GM12865 (cell line): ENCODE data around the gene ROR1.

ENCODE experiments used
- DNase-seq: peaks from one replicate; pipeline ENCODE4 v3.0.0; 2010; ENCODE audit warnings: low read depth
- H3K4me3 ChIP-seq: 2 replicates; pipeline ENCODE4 v1.5.1; 2011; ENCODE audit warnings: mild to moderate bottlenecking, low read depth, low read length, control low read depth
- TF ChIP-seq, protein P1 (sequence below): IDR thresholded peaks from 2 replicates; pipeline ENCODE4 v1.5.1; 2011; ENCODE audit warnings: low read length, control low read depth, low read depth, inconsistent platforms; ENCODE audit not compliant: insufficient read depth; ENCODE audit errors: missing control alignments

ROR1 gene

DNA sequence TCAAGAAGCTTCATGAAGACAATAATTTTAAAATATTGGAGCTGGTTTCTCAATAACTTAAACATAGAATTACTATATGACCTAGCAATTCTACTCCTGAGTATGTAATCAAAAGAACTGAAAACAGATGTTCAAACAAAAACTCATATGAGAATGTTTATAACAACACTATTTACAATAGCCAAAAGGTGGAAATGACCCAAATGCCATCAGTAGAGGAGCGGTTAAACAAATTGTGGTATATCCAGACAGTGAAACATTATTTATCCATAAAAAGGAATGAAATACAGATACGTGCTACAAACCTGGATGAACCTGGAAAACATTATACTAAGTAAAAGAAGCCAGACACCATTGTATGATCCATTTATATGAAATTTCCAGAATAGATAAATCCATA is 366.8 kb downstream of the ROR1 start:
- DNase-seq = no peak
- H3K4me3 ChIP-seq = no peak overlapping the region
- TF ChIP-seq, protein P1, sequence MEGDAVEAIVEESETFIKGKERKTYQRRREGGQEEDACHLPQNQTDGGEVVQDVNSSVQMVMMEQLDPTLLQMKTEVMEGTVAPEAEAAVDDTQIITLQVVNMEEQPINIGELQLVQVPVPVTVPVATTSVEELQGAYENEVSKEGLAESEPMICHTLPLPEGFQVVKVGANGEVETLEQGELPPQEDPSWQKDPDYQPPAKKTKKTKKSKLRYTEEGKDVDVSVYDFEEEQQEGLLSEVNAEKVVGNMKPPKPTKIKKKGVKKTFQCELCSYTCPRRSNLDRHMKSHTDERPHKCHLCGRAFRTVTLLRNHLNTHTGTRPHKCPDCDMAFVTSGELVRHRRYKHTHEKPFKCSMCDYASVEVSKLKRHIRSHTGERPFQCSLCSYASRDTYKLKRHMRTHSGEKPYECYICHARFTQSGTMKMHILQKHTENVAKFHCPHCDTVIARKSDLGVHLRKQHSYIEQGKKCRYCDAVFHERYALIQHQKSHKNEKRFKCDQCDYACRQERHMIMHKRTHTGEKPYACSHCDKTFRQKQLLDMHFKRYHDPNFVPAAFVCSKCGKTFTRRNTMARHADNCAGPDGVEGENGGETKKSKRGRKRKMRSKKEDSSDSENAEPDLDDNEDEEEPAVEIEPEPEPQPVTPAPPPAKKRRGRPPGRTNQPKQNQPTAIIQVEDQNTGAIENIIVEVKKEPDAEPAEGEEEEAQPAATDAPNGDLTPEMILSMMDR = no peak

DNA sequence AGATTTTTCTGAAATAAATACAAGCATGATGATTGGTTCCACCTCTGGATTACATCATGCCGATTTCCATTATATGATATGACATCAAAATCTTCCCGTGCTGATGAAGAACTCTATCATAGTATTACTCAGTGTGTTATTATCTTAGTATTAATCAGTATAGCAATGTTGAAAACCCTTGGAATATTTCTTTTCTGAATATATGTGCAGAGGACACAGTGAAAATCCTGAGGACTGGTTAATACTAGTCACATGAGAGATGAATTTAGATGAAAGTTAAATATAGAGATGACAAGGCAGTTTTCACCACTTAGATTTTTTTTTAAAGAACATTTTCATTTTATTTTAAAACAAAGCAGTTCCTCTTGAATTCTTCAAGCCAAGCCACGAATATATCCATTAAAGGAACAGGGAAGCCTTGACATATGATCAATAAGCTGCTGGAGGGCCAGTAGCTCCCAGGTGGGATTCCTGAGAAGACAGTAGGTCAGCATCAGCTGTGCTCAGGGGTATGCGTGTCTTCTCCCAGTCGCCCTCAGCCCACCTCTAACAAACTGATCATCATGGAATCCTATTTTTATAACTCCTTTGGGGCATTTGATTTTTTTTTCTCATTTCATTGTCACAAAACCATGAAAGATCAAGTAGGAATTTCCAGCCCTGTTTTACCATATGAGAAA is 373.4 kb downstream of the ROR1 start:
- no peak overlapping the region for H3K4me3 ChIP-seq
- TF ChIP-seq, protein P1 = no peak
- DNase-seq = no peak

DNA sequence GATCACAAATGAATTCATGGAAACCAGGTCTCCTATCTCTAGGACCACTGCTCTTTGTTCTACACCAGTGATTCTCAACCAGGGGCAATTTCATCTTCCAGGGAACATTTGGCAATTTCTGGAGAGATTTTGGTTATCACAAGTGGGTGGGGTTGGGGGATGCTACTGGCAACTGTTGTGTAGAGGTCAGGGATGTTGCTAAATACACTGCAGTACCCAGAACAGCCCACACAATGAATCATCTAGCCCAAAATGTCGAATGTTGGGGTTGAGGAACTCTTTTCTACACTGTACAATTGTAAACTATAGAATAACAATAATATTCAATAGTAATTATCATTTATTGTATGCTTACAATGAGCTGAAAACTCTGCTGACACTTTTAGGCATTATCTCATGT is 373.9 kb downstream of the ROR1 start:
- TF ChIP-seq, protein P1 = no peak
- no peak overlapping the region for H3K4me3 ChIP-seq
- DNase-seq = no peak

- TF ChIP-seq, protein P1 = no peak
- H3K4me3 ChIP-seq = no peak overlapping the region
- DNase-seq = no peak
Measured at GRCh38 chr1:64150266-64150665, 376.4 kb downstream of the ROR1 start.

DNA sequence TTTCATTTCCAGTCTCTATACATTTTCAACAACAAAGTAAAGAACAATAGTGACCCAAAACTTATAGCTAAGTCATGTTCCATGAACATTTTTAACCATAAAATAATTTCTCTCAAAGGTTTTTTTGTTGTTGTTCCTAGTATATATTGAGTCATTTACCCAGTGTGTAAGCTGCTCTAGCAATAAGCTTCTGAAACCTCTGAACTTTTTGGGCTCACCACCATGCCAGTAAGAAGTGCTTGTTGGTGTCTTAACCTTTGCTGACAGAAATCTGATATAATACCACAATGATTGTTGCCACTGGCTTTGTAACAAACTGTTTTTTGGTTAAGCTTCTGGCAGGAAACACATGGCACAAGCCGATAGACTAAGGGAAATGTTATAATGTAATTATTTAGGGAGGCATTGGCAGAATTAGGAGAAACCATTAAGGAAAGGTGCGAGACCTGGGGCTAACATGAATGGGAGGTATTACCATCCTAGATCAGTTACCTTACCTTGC is 377.0 kb downstream of the ROR1 start:
- no peak overlapping the region for H3K4me3 ChIP-seq
- no peak for DNase-seq
- TF ChIP-seq, protein P1 = no peak

GRCh38 chr1:64155278-64155677 is 381.5 kb downstream of the ROR1 start:
- TF ChIP-seq, protein P1 = no peak
- no peak for DNase-seq
- H3K4me3 ChIP-seq = no peak overlapping the region
